Liver (tissue), 3 donors: ENCODE results near the gene BAK1.

Experiments
- ATF3 ChIP-seq: IDR thresholded peaks from 2 replicates; pipeline ENCODE4 v1.6.1; 2016; ENCODE audit warnings: antibody characterized with exemption
- CTCF ChIP-seq: fragments of 150-350 bp; IDR thresholded peaks from 2 replicates; pipeline ENCODE4 v1.5.1; 2017; ENCODE audit warnings: improper control_type of control experiment, low read depth, low read length; ENCODE audit not compliant: missing input control
- EGR1 ChIP-seq, 2 donors: IDR thresholded peaks; 2 replicates each; pipeline ENCODE4 v1.6.1; 2016 to 2018; ENCODE audit warnings: antibody characterized with exemption in 2 of 2, low read depth in 2 of 2
- FOXA1 ChIP-seq: IDR thresholded peaks from 2 replicates; pipeline ENCODE4 v1.6.1; 2016; ENCODE audit warnings: antibody characterized with exemption
- GABPA ChIP-seq, 2 donors: IDR thresholded peaks in 1 of 2; conservative IDR thresholded peaks in 1 of 2; 2 replicates each; pipeline ENCODE4 v1.6.1; 2016; ENCODE audit warnings: antibody characterized with exemption in 2 of 2, mild to moderate bottlenecking in 1 of 2, moderate library complexity in 1 of 2
- HNF4A ChIP-seq, 2 donors: conservative IDR thresholded peaks; 2 replicates each; pipeline ENCODE4 v1.6.1; 2016; ENCODE audit warnings: antibody characterized with exemption in 2 of 2, mild to moderate bottlenecking in 2 of 2
- HNF4G ChIP-seq: IDR thresholded peaks from 2 replicates; pipeline ENCODE4 v1.6.1; 2016; ENCODE audit warnings: antibody characterized with exemption
- JUND ChIP-seq, 2 donors: IDR thresholded peaks; 2 replicates each; pipeline ENCODE4 v1.6.1; 2016; ENCODE audit warnings: antibody characterized with exemption in 2 of 2
- MAX ChIP-seq: IDR thresholded peaks from 2 replicates; pipeline ENCODE4 v1.6.1; 2016; ENCODE audit warnings: antibody characterized with exemption
- REST ChIP-seq: IDR thresholded peaks from 2 replicates; pipeline ENCODE4 v1.6.1; 2016; ENCODE audit warnings: antibody characterized with exemption, mild to moderate bottlenecking
- SP1 ChIP-seq: IDR thresholded peaks from 2 replicates; pipeline ENCODE4 v1.6.1; 2018; ENCODE audit warnings: antibody characterized with exemption, mild to moderate bottlenecking
- TAF1 ChIP-seq: conservative IDR thresholded peaks from 2 replicates; pipeline ENCODE4 v1.6.1; 2016; ENCODE audit warnings: antibody characterized with exemption, mild to moderate bottlenecking
- YY1 ChIP-seq: IDR thresholded peaks from 2 replicates; pipeline ENCODE4 v1.6.1; 2016; ENCODE audit warnings: antibody characterized with exemption, mild to moderate bottlenecking
- ZBTB33 ChIP-seq: IDR thresholded peaks from 2 replicates; pipeline ENCODE4 v1.6.1; 2016; ENCODE audit warnings: antibody characterized with exemption
- donor health status: healthy.
- donor health status: healthy.

GRCh38 chr6:33595001-33595846 is 15.1 kb upstream of the BAK1 start:
- no peak for TF ChIP-seq CTCF
- TF ChIP-seq YY1 = no peak
- TF ChIP-seq TAF1 = no peak
- no peak for TF ChIP-seq MAX
- TF ChIP-seq SP1 = no peak
- no peak for TF ChIP-seq HNF4G
- no peak for TF ChIP-seq REST
- no peak for TF ChIP-seq GABPA (IDR thresholded peaks at IDR 0.05 in 1 of 2, conservative IDR thresholded peaks at IDR 0.05 in 1 of 2)
- TF ChIP-seq EGR1 (IDR thresholded peaks at IDR 0.05; ENCODE audit: low read depth in 2 of 2) = no peak
- TF ChIP-seq ATF3 = no peak
- TF ChIP-seq HNF4A (conservative IDR thresholded peaks at IDR 0.05) = no peak
- no peak for TF ChIP-seq ZBTB33
- no peak for TF ChIP-seq JUND (IDR thresholded peaks at IDR 0.05)
- TF ChIP-seq FOXA1 = no peak
